ENCODE data around the gene CELF1. TPM values are rescaled to one million over a fixed set of nuclear protein-coding genes. Genes with fewer than 3 reads are reported as not detected.
A peak's percentile ranks its signal among the peaks of the same experiment; 100 is the strongest.

Gene CELF1
- total RNA-seq, 4 donors from 2014 or later: 82.9 to 248 (median 96.7) TPM

- in situ Hi-C loops (cut with MboI; ENCODE audit: low pct_ligation_motif_present in 1 of 4, low pct_unique_long_range_greater_than_20kb in 1 of 4, low sequenced_read_pairs in 3 of 4): no loop called here
- Histone ChIP-seq H3K4me3 (no peak overlapping the region), H3K27me3 (no peaks in the 10 kb centered on the region), H3K27ac (peak overlapping the region in 1 of 4 donors; percentile 79), H3K4me1 (peaks cover 25 to 74% (median 48%) of the 10 kb centered on the region in 4 donors), H3K36me3 (no peaks in the 10 kb centered on the region), H3K9me3 (no peaks in the 10 kb centered on the region)
- no peak for DNase-seq
- 29 to 61% methylated on average over 1 of the region's 1 CpG for whole genome bisulfite sequencing, 2 donors (ENCODE audit: low coverage in 1 of 2)
- TF ChIP-seq CTCF (IDR thresholded peaks at IDR 0.05): no peak
- no peak for TF ChIP-seq POLR2AphosphoS5 (IDR thresholded peaks at IDR 0.05)
- TF ChIP-seq POLR2A (IDR thresholded peaks at IDR 0.05): no peak
- TF ChIP-seq EP300 (IDR thresholded peaks at IDR 0.05; ENCODE audit: low read depth): no peak
- intact Hi-C loops (cut with DNase I; ENCODE audit: low total_unique reads): no loop called here
Measured at GRCh38 chr11:47507563-47508239, 45.2 kb downstream of the CELF1 start.

DNA sequence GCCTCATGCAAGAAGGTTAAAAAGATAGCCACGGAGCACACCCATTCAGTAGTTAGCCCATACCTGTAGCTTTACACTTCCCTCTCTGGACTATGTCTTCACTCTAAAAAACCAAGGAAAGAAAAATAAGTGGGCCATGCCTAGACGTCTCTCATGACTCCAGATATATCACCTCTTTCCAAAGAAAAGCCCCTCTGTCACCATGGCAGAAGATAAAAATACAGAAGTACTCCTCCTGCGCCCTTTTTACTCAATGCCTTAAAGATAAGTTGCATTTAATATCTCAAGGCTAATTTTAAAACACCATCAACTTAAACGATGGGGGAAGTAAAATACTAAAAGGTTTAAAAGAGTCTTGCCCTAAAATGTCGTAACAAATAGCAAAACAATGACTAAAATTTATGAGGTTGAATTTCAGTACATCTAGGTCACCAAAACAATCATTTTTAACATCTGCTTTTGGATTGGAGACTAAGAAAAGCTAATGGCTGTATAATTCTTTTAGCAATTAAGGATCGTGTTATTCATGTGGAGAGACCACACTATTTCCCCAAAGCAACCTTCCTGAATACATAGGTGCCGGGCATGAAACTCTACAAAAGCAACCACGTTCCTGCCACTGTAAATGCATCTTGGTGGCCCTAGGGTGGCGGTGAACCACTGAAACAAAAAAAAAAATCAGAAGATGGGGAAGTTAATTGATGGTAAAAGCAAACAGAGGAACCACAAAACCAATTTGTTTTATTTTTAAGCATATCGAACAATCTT, 46.0 kb downstream of the CELF1 start:
- no peaks in the 10 kb centered on the region for H3K27me3 ChIP-seq
- no peaks in the 10 kb centered on the region for H3K36me3 ChIP-seq
- no peaks in the 10 kb centered on the region for H3K9me3 ChIP-seq
- H3K4me3 ChIP-seq: no peak overlapping the region
- TF ChIP-seq EP300 (IDR thresholded peaks at IDR 0.05; ENCODE audit: low read depth) (no peak), POLR2AphosphoS5 (IDR thresholded peaks at IDR 0.05) (no peak), CTCF (IDR thresholded peaks at IDR 0.05) (no peak), POLR2A (IDR thresholded peaks at IDR 0.05) (no peak)
- no peak for DNase-seq
- 54 to 57% methylated on average over 8 to 10 of the region's 10 CpGs for WGBS, 2 donors (ENCODE audit: low coverage in 1 of 2)
- peaks cover 25 to 75% (median 48%) of the 10 kb centered on the region in 4 donors for H3K4me1 ChIP-seq
- peak overlapping the region in 1 of 4 donors; percentile 44 for H3K27ac ChIP-seq
- intact Hi-C loops (cut with DNase I; ENCODE audit: low total_unique reads) (no loop called here), in situ Hi-C loops (cut with MboI; ENCODE audit: low pct_ligation_motif_present in 1 of 4, low pct_unique_long_range_greater_than_20kb in 1 of 4, low sequenced_read_pairs in 3 of 4) (no loop called here)

- TF ChIP-seq EP300 (IDR thresholded peaks at IDR 0.05; ENCODE audit: low read depth): no peak
- no peak for TF ChIP-seq POLR2AphosphoS5 (IDR thresholded peaks at IDR 0.05)
- H3K27me3 ChIP-seq: no peaks in the 10 kb centered on the region
- H3K36me3 ChIP-seq: no peaks in the 10 kb centered on the region
- H3K4me3 ChIP-seq: no peak overlapping the region
- H3K4me1 ChIP-seq: peaks cover 25 to 76% (median 47%) of the 10 kb centered on the region in 4 donors
- H3K9me3 ChIP-seq: no peaks in the 10 kb centered on the region
- intact Hi-C loops (cut with DNase I; ENCODE audit: low total_unique reads) (no loop called here), in situ Hi-C loops (cut with MboI; ENCODE audit: low pct_ligation_motif_present in 1 of 4, low pct_unique_long_range_greater_than_20kb in 1 of 4, low sequenced_read_pairs in 3 of 4) (no loop called here)
- H3K27ac ChIP-seq: peak overlapping the region in 1 of 4 donors; percentile 44
- WGBS, 2 donors (ENCODE audit: low coverage in 1 of 2): 90 to 97% methylated on average over 4 to 8 of the region's 8 CpGs
- DNase-seq: no peak
Measured at GRCh38 chr11:47506373-47506772, 46.6 kb downstream of the CELF1 start.

- no peak overlapping the region for H3K27ac ChIP-seq
- TF ChIP-seq CTCF (IDR thresholded peaks at IDR 0.05): no peak
- TF ChIP-seq POLR2AphosphoS5 (IDR thresholded peaks at IDR 0.05): no peak
- DNase-seq: no peak
- H3K9me3 ChIP-seq: no peaks in the 10 kb centered on the region
- no peak overlapping the region for H3K4me3 ChIP-seq
- H3K36me3 ChIP-seq: no peaks in the 10 kb centered on the region
- in situ Hi-C loops (cut with MboI; ENCODE audit: low pct_ligation_motif_present in 1 of 4, low pct_unique_long_range_greater_than_20kb in 1 of 4, low sequenced_read_pairs in 3 of 4): no loop called here
- 71 to 100% methylated on average over 1 of the region's 1 CpG for WGBS, 2 donors (ENCODE audit: low coverage in 1 of 2)
- intact Hi-C loops (cut with DNase I; ENCODE audit: low total_unique reads): no loop called here
- peaks cover 25 to 71% (median 41%) of the 10 kb centered on the region in 4 donors for H3K4me1 ChIP-seq
- no peaks in the 10 kb centered on the region for H3K27me3 ChIP-seq
Measured at GRCh38 chr11:47504910-47505309, 48.0 kb downstream of the CELF1 start.
